Ramos (cell line): ENCODE measurements around the gene ROPN1L.
"Not testable (repeated sequence)": the region's sequence is repeated elsewhere in the genome, so short reads cannot be mapped to it uniquely, and the experiment has no call there.

Experiments used
- in situ Hi-C: fragments of 300-500 bp; cut with MboI; formaldehyde crosslinking; loops from one replicate; pipeline ENCODE4 v1.14.3; 2022; ENCODE audit warnings: low sequenced_read_pairs; ENCODE audit not compliant: unreplicated experiment

ROPN1L gene

GRCh38 chr5:10475931-10476676 is 34.4 kb downstream of the ROPN1L start:
- in situ Hi-C loops, result no loop called here

DNA sequence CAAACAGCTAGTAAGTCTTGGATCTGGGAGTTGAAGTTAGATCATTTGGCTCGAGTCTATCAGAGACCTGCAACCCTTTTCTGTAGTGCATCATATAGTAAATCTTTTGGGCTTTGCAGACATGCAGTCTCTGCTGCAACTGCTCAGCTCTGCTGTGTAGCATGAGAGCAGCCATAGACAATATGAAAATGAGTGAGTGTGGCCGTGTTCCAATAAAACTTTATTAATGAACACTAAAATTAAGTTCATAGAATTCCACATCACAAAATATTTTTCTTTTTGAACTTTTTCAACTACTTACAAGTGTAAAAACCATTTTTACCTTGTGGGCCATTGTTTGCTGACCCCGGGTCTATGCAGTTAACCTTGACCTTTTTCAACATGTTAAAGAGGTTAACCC is 35.2 kb downstream of the ROPN1L start:
- in situ Hi-C loops, result no loop called here

DNA sequence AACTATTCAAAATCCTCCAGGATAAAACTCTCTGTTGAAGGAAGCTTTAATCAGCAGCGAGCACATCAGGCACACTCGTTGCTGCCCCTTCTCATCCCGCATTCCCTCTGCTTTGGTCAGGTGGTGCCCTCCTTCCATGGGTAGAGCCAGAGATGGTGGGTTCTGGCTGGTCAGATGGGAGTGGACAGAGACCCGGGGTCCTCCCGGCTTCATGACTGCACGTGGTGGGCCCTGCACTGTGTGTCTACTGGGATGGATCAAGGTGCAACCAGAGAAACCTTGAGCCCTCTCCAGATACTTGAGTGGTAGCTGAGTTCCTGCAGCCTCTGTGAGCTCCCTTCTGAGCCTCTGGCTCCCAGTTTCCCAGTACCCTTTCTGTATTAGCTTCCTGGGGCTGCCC is 36.3 kb downstream of the ROPN1L start:
- in situ Hi-C loops, result no loop called here

DNA sequence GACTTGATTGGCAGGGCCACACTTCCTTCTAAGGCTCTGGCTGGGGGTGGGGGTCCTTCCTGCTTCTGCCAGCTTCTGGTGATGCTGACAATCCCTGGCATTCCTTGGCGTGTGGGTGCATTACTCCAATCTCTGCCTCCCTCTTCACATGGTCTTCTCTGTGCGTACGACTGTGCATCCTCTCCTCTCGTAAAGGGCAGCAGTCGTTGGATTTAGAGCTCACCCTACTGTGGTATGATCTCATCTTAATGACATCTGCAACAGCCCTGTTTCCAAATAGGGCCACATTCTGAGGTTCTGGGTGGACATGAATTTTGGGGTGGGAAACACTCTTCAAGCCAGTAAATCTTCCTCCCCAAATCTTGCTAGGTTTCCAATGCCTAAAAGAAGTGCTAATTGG is 36.8 kb downstream of the ROPN1L start:
- in situ Hi-C loops, result no loop called here

GRCh38 chr5:10479154-10479721 is 37.6 kb downstream of the ROPN1L start:
- in situ Hi-C loops, result no loop called here

GRCh38 chr5:10480237-10480985 is 38.7 kb downstream of the ROPN1L start:
- in situ Hi-C loops, result no loop called here

DNA sequence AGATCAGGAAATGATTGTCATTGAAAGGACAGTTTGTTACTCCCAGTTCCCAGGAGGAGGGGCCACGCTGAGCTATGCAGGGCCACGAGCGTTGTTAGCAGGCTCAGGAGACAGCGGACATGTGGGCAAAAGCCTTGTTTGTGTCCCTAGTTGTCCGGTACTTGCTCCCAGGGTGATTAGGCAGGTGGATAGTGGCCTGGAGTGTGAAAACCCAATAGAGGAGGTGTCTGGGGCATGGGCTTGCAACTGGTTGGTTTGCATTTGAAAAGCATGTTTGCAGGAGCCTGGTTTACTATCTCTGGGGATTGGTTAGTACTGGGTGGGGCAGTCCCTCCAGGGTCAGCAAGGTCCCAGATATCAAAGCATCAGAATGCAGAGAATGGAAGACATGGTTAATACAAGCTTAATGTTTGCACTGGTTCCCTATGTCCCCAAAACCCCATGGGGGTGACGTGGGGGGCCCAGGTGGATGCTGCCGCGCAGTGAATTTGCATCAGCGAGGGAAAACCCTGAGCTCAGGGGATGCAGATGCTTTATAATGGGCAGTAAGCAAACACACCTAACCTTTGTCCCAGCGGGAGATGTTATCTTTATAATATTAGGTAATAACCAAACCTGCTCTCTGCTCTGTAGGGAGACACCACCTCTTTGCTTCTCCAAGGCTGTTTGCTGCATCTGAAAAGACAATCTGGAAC is 39.7 kb downstream of the ROPN1L start:
- in situ Hi-C loops, result no loop called here

- in situ Hi-C loops, result no loop called here
Measured at GRCh38 chr5:10482791-10483530, 41.3 kb downstream of the ROPN1L start.

DNA sequence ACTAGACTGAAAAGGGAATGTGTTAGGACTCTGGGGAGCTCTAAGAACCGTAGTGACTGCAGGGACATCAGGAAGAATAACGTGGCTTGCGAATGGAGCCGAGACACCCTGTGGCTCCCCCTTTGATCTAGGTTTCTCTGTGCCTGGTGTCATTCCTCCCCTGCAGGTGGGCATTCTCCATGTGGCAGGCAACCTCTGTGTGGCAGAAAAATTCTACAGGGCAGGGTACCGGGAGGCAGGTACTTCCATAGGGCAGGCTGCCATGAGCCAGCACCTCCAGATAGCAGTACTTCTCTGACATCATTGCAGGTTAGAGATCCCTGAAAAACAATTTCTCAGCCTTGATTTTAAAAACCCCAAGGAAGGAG is 43.1 kb downstream of the ROPN1L start:
- in situ Hi-C loops, result no loop called here

GRCh38 chr5:10485142-10485795 is 43.6 kb downstream of the ROPN1L start:
- in situ Hi-C loops, result no loop called here

DNA sequence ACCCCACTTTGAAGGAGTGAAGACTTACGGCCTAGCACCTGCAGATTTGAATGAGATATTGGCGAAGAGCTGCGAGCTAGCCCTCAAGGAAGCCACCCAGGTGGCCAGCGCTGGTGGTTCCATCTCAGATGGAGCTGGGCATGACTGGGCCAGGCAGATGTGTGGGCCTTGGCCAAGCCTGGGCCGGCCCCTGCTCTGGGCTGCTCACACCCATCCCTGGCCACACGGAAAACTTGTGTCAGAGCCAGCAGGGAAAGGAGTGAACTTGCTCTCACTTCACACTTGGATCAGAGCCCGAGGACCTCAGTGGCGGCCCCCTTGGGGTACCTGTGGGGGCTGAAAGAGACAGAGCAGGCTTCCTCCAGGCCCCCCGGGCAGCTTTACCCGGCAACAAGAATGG is 44.2 kb downstream of the ROPN1L start:
- in situ Hi-C loops, result no loop called here

DNA sequence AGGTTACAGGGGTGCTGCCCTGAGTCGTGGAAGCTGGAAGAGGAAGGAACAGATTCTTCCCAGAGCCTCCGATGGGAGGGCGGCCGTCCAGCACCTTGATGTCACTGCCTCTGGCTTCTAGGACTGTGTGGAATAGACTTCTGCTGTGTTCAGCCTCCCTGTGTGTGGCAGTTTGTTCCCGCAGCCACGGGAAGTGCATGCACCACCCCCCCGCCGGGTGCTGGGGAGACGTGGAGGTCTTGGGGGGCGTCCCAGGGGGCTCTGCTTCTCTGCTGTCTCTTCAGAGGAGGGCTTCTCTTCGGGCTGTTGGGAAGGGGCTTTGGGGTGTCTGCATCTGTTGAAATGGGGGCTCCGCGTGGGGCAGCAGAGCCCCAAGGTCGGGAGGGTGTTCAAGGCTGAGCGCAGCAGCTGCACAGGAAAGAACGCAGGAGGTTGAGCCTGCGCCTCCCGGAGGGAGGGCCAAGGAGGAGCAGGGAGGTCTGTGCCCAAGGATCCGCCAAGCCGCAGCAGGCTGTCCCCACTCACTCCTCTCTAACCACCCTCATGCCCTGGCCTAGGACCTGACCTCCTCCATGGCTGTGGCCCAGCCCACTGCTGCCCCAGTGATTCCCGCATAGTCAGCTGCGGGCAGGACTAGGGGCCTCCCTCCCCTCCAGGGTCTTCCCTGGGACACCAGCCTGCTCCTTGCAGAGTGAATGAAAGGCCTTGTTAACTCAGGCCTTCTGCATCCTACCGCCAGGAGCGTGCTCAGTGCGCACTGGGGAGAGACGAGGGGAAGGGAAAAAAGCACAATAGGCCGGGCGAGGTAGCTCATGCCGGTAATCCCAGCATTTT is 45.0 kb downstream of the ROPN1L start:
- in situ Hi-C loops, result no loop called here

- in situ Hi-C loops, result no loop called here
Measured at GRCh38 chr5:10488144-10488543, 46.5 kb downstream of the ROPN1L start.

DNA sequence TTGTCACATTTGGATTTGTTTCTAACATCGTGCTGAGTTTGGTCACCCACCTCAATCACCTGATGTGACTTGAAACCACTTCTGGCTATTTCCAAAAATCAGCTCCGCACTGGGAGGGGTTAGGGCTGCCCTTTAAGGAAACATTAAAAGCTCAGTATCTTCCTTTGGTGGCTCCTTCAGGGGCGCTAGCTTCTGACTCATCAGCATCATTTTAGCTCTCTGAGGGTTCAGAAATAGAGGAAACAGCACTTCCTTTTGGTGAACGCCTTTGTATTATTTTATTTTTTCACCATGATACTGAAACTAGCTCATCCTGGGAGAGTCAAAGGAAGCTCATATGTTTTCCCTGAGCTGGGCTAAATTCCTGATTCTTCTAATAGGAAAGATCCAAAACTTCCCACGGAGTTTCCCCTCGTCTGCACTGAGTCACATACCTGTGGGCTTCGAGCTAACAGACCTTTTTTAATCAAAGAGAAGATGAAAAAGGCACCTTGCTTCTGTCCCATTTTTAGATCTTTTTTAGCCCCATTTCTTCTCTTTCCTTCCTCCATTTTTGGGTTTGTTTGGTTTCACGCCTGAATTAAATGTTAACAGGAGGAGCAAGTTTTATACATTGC is 48.2 kb downstream of the ROPN1L start:
- in situ Hi-C loops, result no loop called here

DNA sequence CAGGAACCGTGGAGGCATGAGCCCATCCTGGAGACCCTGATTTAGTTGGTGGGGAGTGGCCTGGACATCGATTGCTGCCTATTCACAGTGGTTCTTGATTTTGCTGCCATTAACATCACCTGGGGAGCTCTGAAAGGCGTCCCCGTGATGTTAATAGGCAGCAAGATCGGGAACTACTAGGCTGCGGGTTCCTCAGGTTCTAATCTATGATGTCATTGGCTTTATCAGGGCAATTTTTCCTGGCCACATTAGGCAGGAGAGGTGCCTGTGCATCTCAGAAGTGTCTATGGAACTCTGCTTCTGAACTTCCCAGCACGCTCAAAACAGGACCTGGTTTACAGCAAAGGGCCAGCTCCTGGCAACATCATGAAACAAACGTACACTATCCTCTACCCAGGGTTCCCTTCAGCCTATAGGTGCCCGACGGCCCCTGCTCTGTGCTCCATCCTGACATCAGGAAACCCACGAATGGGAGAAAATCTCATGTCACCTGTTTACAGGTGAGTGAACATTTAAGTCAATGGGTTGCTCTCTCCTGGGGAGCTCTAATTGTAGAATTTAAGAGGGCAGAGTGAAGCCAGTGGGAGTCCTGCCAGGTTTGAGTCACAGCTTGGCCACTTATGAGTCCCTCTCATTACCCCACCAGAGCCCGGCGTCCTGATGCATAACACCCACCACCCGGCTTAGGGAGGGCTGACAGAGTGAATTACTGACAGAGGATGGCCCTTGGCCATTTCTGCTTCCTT is 49.4 kb downstream of the ROPN1L start:
- in situ Hi-C loops, result no loop called here

GRCh38 chr5:10491673-10492026 is 50.0 kb downstream of the ROPN1L start:
- in situ Hi-C loops, result no loop called here

- in situ Hi-C loops, result no loop called here
Measured at GRCh38 chr5:10493884-10494283, 52.2 kb downstream of the ROPN1L start.

DNA sequence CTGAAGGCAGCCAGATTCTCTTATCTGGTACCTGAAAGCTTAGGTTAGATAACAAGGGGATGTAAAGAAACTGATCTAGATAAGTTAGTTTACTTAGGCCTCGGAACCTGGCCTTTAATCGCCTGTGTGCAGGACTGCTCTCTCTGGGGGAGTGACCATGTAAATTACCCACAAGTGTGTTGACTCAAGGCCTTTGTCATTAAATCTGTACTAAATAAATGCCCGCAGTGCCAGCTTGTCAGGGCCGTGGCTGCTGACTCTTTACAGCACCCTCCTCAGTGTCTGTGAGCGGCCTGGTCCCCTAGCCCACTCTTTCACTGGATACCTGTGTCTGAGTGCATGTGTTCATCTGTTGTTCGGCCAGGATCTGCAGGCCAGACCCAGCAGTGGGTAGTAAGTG is 52.8 kb downstream of the ROPN1L start:
- in situ Hi-C loops, result not testable (repeated sequence)
